NCI-H524 (cell line): ENCODE data around the gene TNS1.
A peak's percentile ranks its signal among the peaks of the same experiment; 100 is the strongest.
"Not testable (repeated sequence)": the region's sequence is repeated elsewhere in the genome, so short reads cannot be mapped to it uniquely, and the experiment has no call there.

ENCODE experiments used
- DNase-seq, 2 experiments: peaks; one replicate each; lab custom pipeline; 2025; lab: John Stamatoyannopoulos, UW

TNS1 gene

GRCh38 chr2:218002845-218003180 is at the start of gene TNS1:
Gene TNS1 (minus strand): TSS chr2:218002995. CDS start chr2:218002872, 123 bp downstream.
- peak; percentile 29 to 59 for DNase-seq

- DNase-seq = no peak
Measured at GRCh38 chr2:218051903-218052302, 49.1 kb upstream of the TNS1 start.

- DNase-seq = no peak
Measured at GRCh38 chr2:218047536-218048225, 44.9 kb upstream of the TNS1 start.

- no peak for DNase-seq
Measured at GRCh38 chr2:218046238-218046637, 43.4 kb upstream of the TNS1 start.

GRCh38 chr2:218044599-218044998 is 41.8 kb upstream of the TNS1 start:
- not testable (repeated sequence) for DNase-seq

GRCh38 chr2:218043701-218044109 is 40.9 kb upstream of the TNS1 start:
- DNase-seq = no peak

GRCh38 chr2:218043100-218043499 is 40.3 kb upstream of the TNS1 start:
- DNase-seq = no peak

- DNase-seq = no peak
Measured at GRCh38 chr2:218041302-218042168, 38.7 kb upstream of the TNS1 start.

GRCh38 chr2:218040883-218041282 is 38.1 kb upstream of the TNS1 start:
- DNase-seq = no peak

- DNase-seq = no peak
Measured at GRCh38 chr2:218039171-218039570, 36.4 kb upstream of the TNS1 start.

GRCh38 chr2:218036371-218036770 is 33.6 kb upstream of the TNS1 start:
- DNase-seq = no peak

- DNase-seq = no peak
Measured at GRCh38 chr2:218035463-218036100, 32.8 kb upstream of the TNS1 start.

GRCh38 chr2:218034497-218035213 is 31.9 kb upstream of the TNS1 start:
- peak; percentile 42 to 43 for DNase-seq

GRCh38 chr2:218033590-218034496 is 31.0 kb upstream of the TNS1 start:
- DNase-seq = no peak

- no peak for DNase-seq
Measured at GRCh38 chr2:218033208-218033589, 30.4 kb upstream of the TNS1 start.

GRCh38 chr2:218032336-218033171 is 29.8 kb upstream of the TNS1 start:
- peak in 1 of 2 experiments; percentile 12 for DNase-seq

GRCh38 chr2:218031771-218032257 is 29.0 kb upstream of the TNS1 start:
- no peak for DNase-seq

GRCh38 chr2:218031261-218031660 is 28.5 kb upstream of the TNS1 start:
- no peak for DNase-seq

- no peak for DNase-seq
Measured at GRCh38 chr2:218030409-218031195, 27.8 kb upstream of the TNS1 start.
